SU-DHL-6 (cell line): ENCODE data around the gene PPP3CA.

Experiments used
- H2AFZ ChIP-seq: fragments of 200-600 bp; sonication (generic); 2 replicates; pipeline ENCODE4 v1.6.1; 2014; ENCODE audit warnings: low read depth, mild to moderate bottlenecking, moderate library complexity, mixed read lengths, antibody characterized with exemption, low read length; ENCODE audit not compliant: severe bottlenecking
- H3F3A ChIP-seq: fragments of 200-600 bp; shearing (Covaris generic); 2 replicates; pipeline ENCODE4 v1.6.0; 2016; ENCODE audit warnings: antibody characterized with exemption, mild to moderate bottlenecking; ENCODE audit not compliant: insufficient read depth
- H3K27ac ChIP-seq: fragments of 200-600 bp; sonication (generic); 2 replicates; pipeline ENCODE4 v1.5.1; 2016; ENCODE audit warnings: low read depth, mild to moderate bottlenecking, low read length, moderate library complexity, mixed read lengths
- H3K27me3 ChIP-seq: fragments of 200-600 bp; sonication (generic), shearing (Covaris generic); 2 replicates; pipeline ENCODE4 v1.6.0; 2014; ENCODE audit warnings: mild to moderate bottlenecking, low read length
- H3K36me3 ChIP-seq: fragments of 200-600 bp; sonication (generic); 2 replicates; pipeline ENCODE4 v1.6.1; 2014; ENCODE audit warnings: mild to moderate bottlenecking, low read length, mixed read lengths
- H3K4me2 ChIP-seq: fragments of 300-600, 200-600 bp; shearing (Covaris generic), sonication (generic); 2 replicates; pipeline ENCODE4 v1.6.0; 2014; ENCODE audit warnings: low read length, low read depth, mild to moderate bottlenecking; ENCODE audit not compliant: poor library complexity, severe bottlenecking
- H3K4me3 ChIP-seq: fragments of 200-600 bp; sonication (generic); 2 replicates; pipeline ENCODE4 v1.5.1; 2014; ENCODE audit warnings: antibody characterized with exemption, low read length, mild to moderate bottlenecking, mixed read lengths; ENCODE audit not compliant: insufficient read depth, poor library complexity, severe bottlenecking
- H3K79me2 ChIP-seq: fragments of 200-600 bp; sonication (generic); 2 replicates; pipeline ENCODE4 v1.6.1; 2014; ENCODE audit warnings: mild to moderate bottlenecking, low read length, moderate library complexity; ENCODE audit not compliant: insufficient read depth
- H3K9ac ChIP-seq: fragments of 200-600 bp; sonication (generic); 2 replicates; pipeline ENCODE4 v1.7.0; 2014; ENCODE audit warnings: mild to moderate bottlenecking, low read length
- H3K9me2 ChIP-seq: fragments of 200-600 bp; sonication (generic); replicated peaks from 2 replicates; pipeline ENCODE4 v1.6.1; 2014; ENCODE audit warnings: low read length; ENCODE audit not compliant: insufficient read depth
- H3K9me3 ChIP-seq: fragments of 200-600 bp; sonication (generic); 2 replicates; pipeline ENCODE4 v1.6.1; 2014; ENCODE audit warnings: low read length, mixed read lengths; ENCODE audit not compliant: insufficient read depth
- H4K20me1 ChIP-seq: fragments of 200-600 bp; sonication (generic); 2 replicates; pipeline ENCODE4 v1.6.1; 2014; ENCODE audit warnings: low read depth, mild to moderate bottlenecking, antibody characterized with exemption, low read length, moderate library complexity, mixed read lengths
- EZH2phosphoT487 ChIP-seq: fragments of 200-600 bp; sonication (generic), shearing (Covaris generic); conservative IDR thresholded peaks from 2 replicates; pipeline ENCODE4 v1.6.1; 2018; ENCODE audit warnings: mild to moderate bottlenecking, antibody characterized with exemption, low read length, moderate library complexity, mixed read lengths
- TF ChIP-seq, protein P1 (sequence below): fragments of 200-600 bp; sonication (generic); IDR thresholded peaks from one replicate; pipeline ENCODE4 v1.5.1; 2017; ENCODE audit warnings: antibody characterized with exemption, mild to moderate bottlenecking, low read length, moderate library complexity; ENCODE audit not compliant: insufficient read depth, poor library complexity, severe bottlenecking

PPP3CA gene

DNA sequence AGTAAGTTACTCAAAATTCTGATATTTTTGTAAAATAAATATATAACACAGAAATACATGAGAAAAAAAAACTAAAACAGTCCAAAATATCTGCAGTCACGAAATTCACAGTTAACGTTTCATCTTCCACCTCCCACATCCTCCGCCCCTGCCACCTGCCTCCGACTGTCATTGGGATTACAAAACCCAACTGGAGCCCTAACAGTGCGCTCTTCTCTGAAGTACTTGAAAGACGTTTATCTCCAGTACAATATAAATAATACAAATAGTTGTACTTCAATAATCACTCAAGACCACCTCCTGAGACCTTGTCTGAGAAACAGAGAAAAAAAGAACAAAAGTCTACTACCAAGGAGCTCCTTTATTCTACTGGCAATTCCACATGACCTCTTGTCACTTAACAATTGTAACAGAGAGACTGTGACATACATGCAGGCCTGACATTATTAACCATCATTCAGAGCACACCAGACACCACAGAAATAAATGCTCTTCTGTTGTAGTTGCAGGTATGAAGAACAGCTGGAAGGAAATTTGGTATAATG is 280.6 kb downstream of the PPP3CA start:
- H3K9me3 ChIP-seq: no peaks in the 10 kb centered on the region
- H3K36me3 ChIP-seq: no peaks in the 10 kb centered on the region
- H3K27me3 ChIP-seq: no peaks in the 10 kb centered on the region
- TF ChIP-seq, protein P1, sequence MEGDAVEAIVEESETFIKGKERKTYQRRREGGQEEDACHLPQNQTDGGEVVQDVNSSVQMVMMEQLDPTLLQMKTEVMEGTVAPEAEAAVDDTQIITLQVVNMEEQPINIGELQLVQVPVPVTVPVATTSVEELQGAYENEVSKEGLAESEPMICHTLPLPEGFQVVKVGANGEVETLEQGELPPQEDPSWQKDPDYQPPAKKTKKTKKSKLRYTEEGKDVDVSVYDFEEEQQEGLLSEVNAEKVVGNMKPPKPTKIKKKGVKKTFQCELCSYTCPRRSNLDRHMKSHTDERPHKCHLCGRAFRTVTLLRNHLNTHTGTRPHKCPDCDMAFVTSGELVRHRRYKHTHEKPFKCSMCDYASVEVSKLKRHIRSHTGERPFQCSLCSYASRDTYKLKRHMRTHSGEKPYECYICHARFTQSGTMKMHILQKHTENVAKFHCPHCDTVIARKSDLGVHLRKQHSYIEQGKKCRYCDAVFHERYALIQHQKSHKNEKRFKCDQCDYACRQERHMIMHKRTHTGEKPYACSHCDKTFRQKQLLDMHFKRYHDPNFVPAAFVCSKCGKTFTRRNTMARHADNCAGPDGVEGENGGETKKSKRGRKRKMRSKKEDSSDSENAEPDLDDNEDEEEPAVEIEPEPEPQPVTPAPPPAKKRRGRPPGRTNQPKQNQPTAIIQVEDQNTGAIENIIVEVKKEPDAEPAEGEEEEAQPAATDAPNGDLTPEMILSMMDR: no peak
- no peak for TF ChIP-seq EZH2phosphoT487
- no peak overlapping the region for H3K4me3 ChIP-seq
- no peak overlapping the region for H3K27ac ChIP-seq
- H4K20me1 ChIP-seq: no peaks in the 10 kb centered on the region
- H3F3A ChIP-seq: no peaks in the 10 kb centered on the region
- H3K4me2 ChIP-seq: no peak overlapping the region
- H3K79me2 ChIP-seq: no peaks in the 10 kb centered on the region
- H3K9ac ChIP-seq: no peak overlapping the region
- no peak overlapping the region for H2AFZ ChIP-seq
- H3K9me2 ChIP-seq: no peaks in the 10 kb centered on the region

DNA sequence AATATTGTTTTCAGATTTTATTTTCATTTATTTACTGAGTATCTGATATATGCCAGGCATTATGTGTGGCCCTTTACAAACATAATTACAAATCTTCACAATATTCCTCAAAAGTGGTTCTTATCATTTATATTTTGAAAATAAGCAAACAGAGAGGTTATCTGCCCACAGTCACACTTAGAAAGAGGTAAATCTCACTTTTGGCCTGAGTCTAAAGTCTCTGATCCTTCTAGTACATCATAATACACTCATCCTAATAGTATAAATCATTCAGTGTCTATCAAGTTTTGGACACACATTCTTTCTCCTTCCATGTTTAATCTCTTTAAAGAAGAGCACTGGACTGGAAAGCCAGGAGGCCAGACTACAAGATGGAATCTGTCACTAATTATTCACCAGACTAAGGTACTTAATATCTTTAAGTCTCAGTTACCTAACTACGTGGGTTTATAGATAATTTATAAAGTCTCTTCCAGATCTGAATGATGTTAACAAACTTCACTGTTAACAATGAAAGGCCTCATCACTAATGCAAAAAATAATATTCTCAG is 281.3 kb downstream of the PPP3CA start:
- H3F3A ChIP-seq: no peaks in the 10 kb centered on the region
- no peaks in the 10 kb centered on the region for H3K9me3 ChIP-seq
- no peaks in the 10 kb centered on the region for H3K36me3 ChIP-seq
- H3K27me3 ChIP-seq: no peaks in the 10 kb centered on the region
- H4K20me1 ChIP-seq: no peaks in the 10 kb centered on the region
- TF ChIP-seq, protein P1: no peak
- TF ChIP-seq EZH2phosphoT487: no peak
- H3K4me2 ChIP-seq: no peak overlapping the region
- no peak overlapping the region for H3K4me3 ChIP-seq
- H2AFZ ChIP-seq: no peak overlapping the region
- no peak overlapping the region for H3K27ac ChIP-seq
- no peaks in the 10 kb centered on the region for H3K79me2 ChIP-seq
- no peak overlapping the region for H3K9ac ChIP-seq
- H3K9me2 ChIP-seq: no peaks in the 10 kb centered on the region

DNA sequence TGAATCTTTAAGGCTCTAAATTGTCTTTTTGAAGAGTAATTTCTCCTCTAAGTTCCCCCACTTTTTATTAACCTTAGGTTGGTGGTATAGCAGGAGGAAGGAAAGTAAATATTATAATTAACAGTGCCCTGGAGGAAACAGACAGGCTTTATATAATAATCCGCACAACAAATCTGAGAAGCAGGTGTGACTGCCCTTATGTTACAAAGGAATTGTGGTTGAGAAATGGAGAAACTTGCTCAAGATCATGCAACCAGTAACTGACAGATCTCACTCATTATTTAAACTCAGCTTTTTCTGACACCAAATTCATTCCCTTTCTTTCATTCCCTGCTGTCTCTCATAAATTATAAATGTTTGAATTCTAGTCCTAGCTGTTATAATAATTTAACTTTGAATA is 282.0 kb downstream of the PPP3CA start:
- no peaks in the 10 kb centered on the region for H3K36me3 ChIP-seq
- H3K27ac ChIP-seq: no peak overlapping the region
- no peaks in the 10 kb centered on the region for H3K79me2 ChIP-seq
- no peak overlapping the region for H3K4me3 ChIP-seq
- no peak overlapping the region for H3K4me2 ChIP-seq
- H2AFZ ChIP-seq: no peak overlapping the region
- no peaks in the 10 kb centered on the region for H3F3A ChIP-seq
- H3K27me3 ChIP-seq: no peaks in the 10 kb centered on the region
- no peak overlapping the region for H3K9ac ChIP-seq
- no peaks in the 10 kb centered on the region for H3K9me3 ChIP-seq
- no peaks in the 10 kb centered on the region for H3K9me2 ChIP-seq
- H4K20me1 ChIP-seq: no peaks in the 10 kb centered on the region
- TF ChIP-seq, protein P1: no peak
- TF ChIP-seq EZH2phosphoT487: no peak
